IPS DF 4.7 (cell line): ENCODE data around the gene MRI1.

Source experiments
- DNase-seq: peaks from one replicate; pipeline ENCODE4 v3.0.0-alpha.2; 2013; ENCODE audit warnings: low spot score; ENCODE audit errors: extremely low read depth

The MRI1 gene

DNA sequence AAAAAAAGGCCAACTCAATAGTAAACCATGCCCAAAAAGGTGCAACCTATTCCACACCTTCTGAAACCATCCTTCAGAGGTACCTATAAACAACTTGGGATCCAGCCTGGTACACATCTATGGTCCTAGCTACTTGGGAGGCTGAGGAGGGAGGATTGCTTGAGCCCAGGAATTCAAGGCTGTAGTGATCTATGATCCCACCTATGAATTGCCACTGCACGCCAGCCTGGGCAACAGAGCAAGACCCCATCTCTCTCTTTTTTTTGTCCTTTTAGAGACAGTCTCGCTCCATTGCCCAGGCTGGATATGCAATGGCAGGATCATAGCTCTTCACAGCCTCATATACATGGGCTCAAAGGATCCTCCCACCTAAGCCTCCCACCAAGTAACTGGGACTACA, 57.0 kb downstream of the MRI1 start:
- DNase-seq: no peak

DNA sequence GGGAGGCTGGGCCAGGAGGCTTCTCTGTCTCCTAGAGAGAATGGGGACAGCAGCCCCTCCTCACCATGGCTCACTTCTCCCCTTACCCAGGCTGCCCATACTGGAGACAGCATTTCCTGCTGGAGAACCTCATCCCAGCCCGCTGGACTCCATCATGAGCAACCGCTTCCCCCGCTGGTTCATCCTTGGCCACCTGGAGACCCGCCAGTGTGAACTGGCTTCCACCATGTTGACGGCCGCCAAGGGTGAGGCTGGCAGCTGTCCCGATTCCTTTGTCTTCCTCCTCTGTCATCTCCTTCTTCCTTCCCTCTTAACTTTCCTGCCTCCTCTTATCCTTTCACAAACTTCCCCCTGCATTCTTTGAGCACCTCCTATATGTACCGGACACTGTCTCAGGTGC, 58.9 kb downstream of the MRI1 start:
- DNase-seq: no peak
